ENCODE measurements around the gene CLCN2. TPM values are rescaled to one million over a fixed set of nuclear protein-coding genes. Genes with fewer than 3 reads are reported as not detected.

CLCN2 gene
- total and polyA plus RNA-seq, 2 donors (not counting 1 experiment from before 2014, with no cell fraction given), result 0.93 to 3.1 TPM

DNA sequence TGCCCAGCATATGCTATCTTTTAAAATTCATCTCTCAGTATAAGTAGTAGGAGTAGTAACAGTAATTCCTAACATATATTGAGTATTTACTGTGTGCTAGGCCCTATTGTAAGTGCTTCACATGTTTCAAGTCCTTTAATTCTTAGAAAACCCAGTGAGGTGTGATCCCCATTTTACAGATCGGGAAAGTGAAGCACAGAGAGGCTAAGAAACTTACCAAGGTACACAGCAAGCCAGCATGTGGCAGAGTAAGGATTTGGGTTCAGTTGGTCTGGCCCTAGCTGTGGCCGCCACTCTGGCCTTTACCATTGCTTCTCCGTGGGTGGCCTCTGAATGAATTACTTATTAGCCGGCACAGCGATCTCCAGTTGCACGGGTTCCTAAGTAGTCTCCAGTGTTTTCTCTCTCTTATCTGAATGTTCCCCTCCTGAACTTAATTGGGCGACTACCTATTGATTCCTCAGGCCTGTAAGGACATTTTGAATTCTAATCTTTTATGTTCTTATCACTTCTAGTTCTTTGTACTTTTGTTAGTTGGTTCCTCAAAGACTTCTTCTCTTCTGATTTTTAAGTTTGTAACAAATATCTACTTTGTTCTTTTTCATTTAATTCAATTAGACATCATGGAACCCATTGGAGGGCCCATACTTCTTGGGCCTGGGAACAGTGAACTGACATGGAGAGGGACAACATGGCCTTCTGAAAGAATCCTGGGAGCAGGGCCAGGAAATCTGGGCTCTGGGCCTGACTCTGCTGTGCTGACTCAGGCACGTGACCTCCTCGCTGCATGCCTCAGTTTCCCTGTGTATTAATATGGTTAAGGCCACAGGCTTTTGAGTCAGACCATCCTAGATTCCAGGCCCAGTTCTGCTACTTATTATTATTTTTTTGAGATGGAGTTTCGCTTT is 11.6 kb downstream of the CLCN2 start:
- no peak overlapping the region for H3K4me3 ChIP-seq (replicated peaks in 1 of 4; ENCODE audit: control extremely low read depth in 1 of 4, insufficient read depth in 1 of 4, low read depth in 3 of 4, low read length in 4 of 4)
- no peaks in the 10 kb centered on the region for H4K20me1 ChIP-seq (ENCODE audit: control insufficient read depth, extremely low read depth, insufficient read depth, low read length)
- TF ChIP-seq, protein P1, sequence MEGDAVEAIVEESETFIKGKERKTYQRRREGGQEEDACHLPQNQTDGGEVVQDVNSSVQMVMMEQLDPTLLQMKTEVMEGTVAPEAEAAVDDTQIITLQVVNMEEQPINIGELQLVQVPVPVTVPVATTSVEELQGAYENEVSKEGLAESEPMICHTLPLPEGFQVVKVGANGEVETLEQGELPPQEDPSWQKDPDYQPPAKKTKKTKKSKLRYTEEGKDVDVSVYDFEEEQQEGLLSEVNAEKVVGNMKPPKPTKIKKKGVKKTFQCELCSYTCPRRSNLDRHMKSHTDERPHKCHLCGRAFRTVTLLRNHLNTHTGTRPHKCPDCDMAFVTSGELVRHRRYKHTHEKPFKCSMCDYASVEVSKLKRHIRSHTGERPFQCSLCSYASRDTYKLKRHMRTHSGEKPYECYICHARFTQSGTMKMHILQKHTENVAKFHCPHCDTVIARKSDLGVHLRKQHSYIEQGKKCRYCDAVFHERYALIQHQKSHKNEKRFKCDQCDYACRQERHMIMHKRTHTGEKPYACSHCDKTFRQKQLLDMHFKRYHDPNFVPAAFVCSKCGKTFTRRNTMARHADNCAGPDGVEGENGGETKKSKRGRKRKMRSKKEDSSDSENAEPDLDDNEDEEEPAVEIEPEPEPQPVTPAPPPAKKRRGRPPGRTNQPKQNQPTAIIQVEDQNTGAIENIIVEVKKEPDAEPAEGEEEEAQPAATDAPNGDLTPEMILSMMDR (conservative IDR thresholded peaks at IDR 0.05 in 1 of 2, IDR thresholded peaks at IDR 0.05 in 1 of 2; ENCODE audit: low read depth in 1 of 2, low read length in 2 of 2), result no peak
- no peak for TF ChIP-seq EZH2 (IDR thresholded peaks at IDR 0.05; ENCODE audit: low read length, missing control alignments)
- no peak overlapping the region for H2AFZ ChIP-seq (ENCODE audit: low read length)
- no peaks in the 10 kb centered on the region for H3K27me3 ChIP-seq (ENCODE audit: control insufficient read depth, insufficient read depth, low read length)
- H3K4me2 ChIP-seq (ENCODE audit: extremely low read depth, insufficient read depth, low read length), result no peak overlapping the region
- peaks cover 7% of the 10 kb centered on the region for H3K36me3 ChIP-seq (ENCODE audit: control insufficient read depth, insufficient read depth, low read length)
- DNase-seq (ENCODE audit: low read depth in 2 of 2), result no peak
- H3K4me1 ChIP-seq (ENCODE audit: control insufficient read depth, extremely low read depth, insufficient read depth, low read length), result no peaks in the 10 kb centered on the region
- H3K79me2 ChIP-seq (ENCODE audit: control insufficient read depth, insufficient read depth, low read length), result no peaks in the 10 kb centered on the region
- no peaks in the 10 kb centered on the region for H3K9me3 ChIP-seq (ENCODE audit: control insufficient read depth, insufficient read depth, low read depth, low read length)
- H3K27ac ChIP-seq (ENCODE audit: insufficient read depth, low read length), result no peak overlapping the region
- no peak overlapping the region for H3K9ac ChIP-seq (ENCODE audit: insufficient read depth, low read length)

DNA sequence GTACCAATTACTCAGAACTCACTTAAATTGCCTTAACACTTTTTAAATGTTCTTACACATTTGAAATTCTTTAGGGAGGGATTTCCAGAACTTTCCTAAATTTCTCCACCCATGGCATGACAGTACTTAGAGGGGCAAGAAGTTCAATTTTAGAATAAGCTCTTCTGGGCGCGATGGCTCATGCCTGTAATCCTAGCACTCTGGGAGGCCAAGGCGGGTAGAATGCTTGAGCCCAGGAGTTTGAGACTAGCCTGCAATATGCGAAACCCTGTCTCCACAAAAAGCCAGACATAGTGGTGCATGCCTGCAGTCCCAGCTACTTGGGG is 13.4 kb downstream of the CLCN2 start:
- no peak overlapping the region for H2AFZ ChIP-seq (ENCODE audit: low read length)
- H3K27me3 ChIP-seq (ENCODE audit: control insufficient read depth, insufficient read depth, low read length), result no peaks in the 10 kb centered on the region
- TF ChIP-seq, protein P1 (conservative IDR thresholded peaks at IDR 0.05 in 1 of 2, IDR thresholded peaks at IDR 0.05 in 1 of 2; ENCODE audit: low read depth in 1 of 2, low read length in 2 of 2), result no peak
- no peak for TF ChIP-seq EZH2 (IDR thresholded peaks at IDR 0.05; ENCODE audit: low read length, missing control alignments)
- no peak overlapping the region for H3K27ac ChIP-seq (ENCODE audit: insufficient read depth, low read length)
- no peaks in the 10 kb centered on the region for H3K79me2 ChIP-seq (ENCODE audit: control insufficient read depth, insufficient read depth, low read length)
- peaks cover 7% of the 10 kb centered on the region for H3K36me3 ChIP-seq (ENCODE audit: control insufficient read depth, insufficient read depth, low read length)
- no peak for DNase-seq (ENCODE audit: low read depth in 2 of 2)
- H3K4me1 ChIP-seq (ENCODE audit: control insufficient read depth, extremely low read depth, insufficient read depth, low read length), result peaks cover 2% of the 10 kb centered on the region
- H4K20me1 ChIP-seq (ENCODE audit: control insufficient read depth, extremely low read depth, insufficient read depth, low read length), result no peaks in the 10 kb centered on the region
- no peak overlapping the region for H3K4me2 ChIP-seq (ENCODE audit: extremely low read depth, insufficient read depth, low read length)
- no peaks in the 10 kb centered on the region for H3K9me3 ChIP-seq (ENCODE audit: control insufficient read depth, insufficient read depth, low read depth, low read length)
- no peak overlapping the region for H3K4me3 ChIP-seq (replicated peaks in 1 of 4; ENCODE audit: control extremely low read depth in 1 of 4, insufficient read depth in 1 of 4, low read depth in 3 of 4, low read length in 4 of 4)
- no peak overlapping the region for H3K9ac ChIP-seq (ENCODE audit: insufficient read depth, low read length)

DNA sequence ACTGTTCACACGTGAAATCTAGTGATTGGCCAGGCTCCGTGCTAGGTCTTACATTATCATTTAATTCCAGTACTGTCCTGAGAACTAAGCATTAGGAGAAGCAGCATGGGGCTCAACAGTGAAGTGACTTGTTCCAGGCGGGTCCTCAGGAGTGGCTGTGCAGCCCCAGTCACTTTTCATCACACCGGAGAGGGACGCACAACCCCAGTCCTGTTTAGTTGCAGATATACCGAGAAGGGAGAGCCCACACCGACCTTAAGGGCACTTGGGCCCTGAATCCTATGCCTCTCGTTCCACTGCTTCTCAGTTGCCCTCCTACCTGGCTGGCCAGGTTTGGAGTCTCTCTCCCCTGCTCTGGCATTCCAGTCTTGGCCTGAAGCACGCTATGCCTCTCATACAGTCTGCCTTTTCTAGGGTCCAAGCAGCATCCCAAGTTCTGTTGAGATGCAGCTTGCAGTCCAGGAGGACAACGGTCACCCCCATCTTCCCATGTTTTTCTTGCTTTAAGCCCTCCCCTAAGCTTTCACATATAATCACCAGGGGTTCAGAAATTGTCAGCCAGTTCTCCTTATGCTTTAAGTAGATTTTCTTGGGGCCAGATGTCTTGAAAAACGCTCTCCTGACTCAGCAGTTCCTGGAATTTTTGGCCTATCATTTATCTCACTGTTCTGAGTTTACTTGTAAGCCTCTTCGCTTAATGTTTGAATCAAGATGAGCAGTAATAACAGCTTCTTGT is 13.9 kb downstream of the CLCN2 start:
- Histone ChIP-seq H3K36me3 (ENCODE audit: control insufficient read depth, insufficient read depth, low read length) (peaks cover 6% of the 10 kb centered on the region), H3K79me2 (ENCODE audit: control insufficient read depth, insufficient read depth, low read length) (no peaks in the 10 kb centered on the region), H4K20me1 (ENCODE audit: control insufficient read depth, extremely low read depth, insufficient read depth, low read length) (no peaks in the 10 kb centered on the region), H3K4me3 (replicated peaks in 1 of 4; ENCODE audit: control extremely low read depth in 1 of 4, insufficient read depth in 1 of 4, low read depth in 3 of 4, low read length in 4 of 4) (no peak overlapping the region), H3K9me3 (ENCODE audit: control insufficient read depth, insufficient read depth, low read depth, low read length) (no peaks in the 10 kb centered on the region), H2AFZ (ENCODE audit: low read length) (no peak overlapping the region), H3K9ac (ENCODE audit: insufficient read depth, low read length) (no peak overlapping the region), H3K27ac (ENCODE audit: insufficient read depth, low read length) (no peak overlapping the region), H3K4me2 (ENCODE audit: extremely low read depth, insufficient read depth, low read length) (no peak overlapping the region), H3K4me1 (ENCODE audit: control insufficient read depth, extremely low read depth, insufficient read depth, low read length) (peaks cover 2% of the 10 kb centered on the region), H3K27me3 (ENCODE audit: control insufficient read depth, insufficient read depth, low read length) (no peaks in the 10 kb centered on the region)
- TF ChIP-seq, protein P1 (conservative IDR thresholded peaks at IDR 0.05 in 1 of 2, IDR thresholded peaks at IDR 0.05 in 1 of 2; ENCODE audit: low read depth in 1 of 2, low read length in 2 of 2), result no peak
- no peak for TF ChIP-seq EZH2 (IDR thresholded peaks at IDR 0.05; ENCODE audit: low read length, missing control alignments)
- DNase-seq (ENCODE audit: low read depth in 2 of 2), result peak; percentile 42 to 54

All from fibroblast of lung (primary cell).